ENCODE results near the gene LYL1. TPM values are rescaled to one million over a fixed set of nuclear protein-coding genes. Genes with fewer than 3 reads are reported as not detected.

The LYL1 gene
- total and polyA plus RNA-seq, 4 donors, result 0.35 to 69.7 (median 2.3) TPM

DNA sequence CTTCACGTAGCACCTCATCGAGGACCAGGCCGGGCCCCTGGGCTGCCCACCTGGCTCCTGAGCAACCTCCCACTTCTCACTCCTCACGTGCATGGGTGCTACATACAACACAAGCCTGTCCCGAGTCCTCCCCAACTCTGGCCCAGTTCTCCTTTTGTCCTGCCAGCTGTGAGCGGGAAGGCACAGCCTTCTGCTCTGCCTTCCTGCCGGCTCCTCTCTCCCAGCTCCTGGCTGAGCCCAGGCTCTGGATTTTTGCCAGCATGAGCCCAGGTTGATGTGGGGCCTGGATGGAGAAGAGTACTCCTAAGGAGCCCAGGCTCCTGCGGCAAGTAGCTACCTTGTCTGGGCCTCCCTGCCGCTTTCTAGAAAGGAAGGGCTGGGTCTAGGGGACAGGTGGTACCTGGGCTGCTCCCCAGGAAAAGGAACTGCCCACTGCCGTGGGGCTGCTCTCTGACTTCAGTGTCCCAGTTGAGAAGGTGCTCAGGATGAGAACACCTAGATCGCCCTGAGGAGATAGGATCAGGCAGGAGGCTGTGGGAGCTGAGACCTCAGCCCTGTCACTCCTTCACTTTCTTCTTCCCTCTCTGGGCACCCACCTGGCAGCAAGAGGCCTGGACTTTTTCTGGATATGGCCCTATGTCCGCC is 23.6 kb downstream of the LYL1 start:
- H3K4me1 ChIP-seq (ENCODE audit: control insufficient read depth in 4 of 4, insufficient read depth in 4 of 4, low read length in 3 of 4), result peaks cover 0 to 30% (median 21%) of the 10 kb centered on the region in 4 donors
- WGBS, result 80% methylated on average over 12 of the region's 12 CpGs
- H3K36me3 ChIP-seq (ENCODE audit: control insufficient read depth in 4 of 4, insufficient read depth in 3 of 4, low read depth in 1 of 4, low read length in 3 of 4), result peaks cover 0 to 21% (median 2%) of the 10 kb centered on the region in 4 donors
- TF ChIP-seq EGR1 (IDR thresholded peaks at IDR 0.05; ENCODE audit: low read depth in 2 of 2) (no peak), RAD21 (IDR thresholded peaks at IDR 0.05) (no peak), RXRA (IDR thresholded peaks at IDR 0.05) (no peak), FOXA1 (IDR thresholded peaks at IDR 0.05) (no peak), TAF1 (conservative IDR thresholded peaks at IDR 0.05) (no peak), YY1 (IDR thresholded peaks at IDR 0.05) (no peak), REST (IDR thresholded peaks at IDR 0.05) (no peak)
- H3K9me3 ChIP-seq (ENCODE audit: control insufficient read depth in 4 of 4, low read length in 3 of 4), result no peaks in the 10 kb centered on the region
- no peak overlapping the region for H3K9ac ChIP-seq (ENCODE audit: low read depth in 1 of 2, low read length in 2 of 2)
- DNase-seq (ENCODE audit: low spot score), result no peak
- no peaks in the 10 kb centered on the region for H3K27me3 ChIP-seq (ENCODE audit: control insufficient read depth in 4 of 4, insufficient read depth in 4 of 4, low read length in 3 of 4)
- no peak overlapping the region for H3K27ac ChIP-seq (ENCODE audit: low read depth in 1 of 2, low read length in 2 of 2)
- no peak overlapping the region for H3K4me3 ChIP-seq (ENCODE audit: low read depth in 1 of 3, low read length in 3 of 3)

DNA sequence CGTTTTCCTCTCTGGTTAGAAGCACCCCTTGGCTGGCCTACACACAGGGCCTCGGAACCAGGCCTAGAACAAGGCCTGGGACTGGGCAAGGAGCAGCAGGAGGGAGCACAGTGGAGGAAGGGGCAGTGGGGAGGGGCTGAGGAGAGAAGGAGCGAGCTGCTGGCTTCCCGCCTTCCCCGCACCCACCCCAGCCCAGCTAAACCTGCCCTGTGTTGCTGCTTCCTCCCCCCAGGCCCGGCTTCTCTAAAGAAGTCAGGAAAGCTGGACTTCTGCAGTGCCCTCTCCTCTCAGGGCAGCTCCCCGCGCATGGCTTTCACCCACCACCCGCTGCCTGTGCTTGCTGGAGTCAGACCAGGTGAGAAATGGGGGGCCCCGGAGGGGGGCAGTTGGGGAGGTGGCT is 24.3 kb downstream of the LYL1 start:
- no peak for DNase-seq (ENCODE audit: low spot score)
- Histone ChIP-seq H3K36me3 (ENCODE audit: control insufficient read depth in 4 of 4, insufficient read depth in 3 of 4, low read depth in 1 of 4, low read length in 3 of 4) (peaks cover 0 to 26% (median 2%) of the 10 kb centered on the region in 4 donors), H3K27ac (ENCODE audit: low read depth in 1 of 2, low read length in 2 of 2) (no peak overlapping the region), H3K4me1 (ENCODE audit: control insufficient read depth in 4 of 4, insufficient read depth in 4 of 4, low read length in 3 of 4) (peaks cover 0 to 26% (median 21%) of the 10 kb centered on the region in 4 donors), H3K9me3 (ENCODE audit: control insufficient read depth in 4 of 4, low read length in 3 of 4) (no peaks in the 10 kb centered on the region), H3K9ac (ENCODE audit: low read depth in 1 of 2, low read length in 2 of 2) (no peak overlapping the region), H3K27me3 (ENCODE audit: control insufficient read depth in 4 of 4, insufficient read depth in 4 of 4, low read length in 3 of 4) (no peaks in the 10 kb centered on the region), H3K4me3 (ENCODE audit: low read depth in 1 of 3, low read length in 3 of 3) (no peak overlapping the region)
- no peak for TF ChIP-seq FOXA2 (IDR thresholded peaks at IDR 0.05)
- TF ChIP-seq JUND (IDR thresholded peaks at IDR 0.05), result no peak
- TF ChIP-seq ATF3 (IDR thresholded peaks at IDR 0.05), result no peak
- TF ChIP-seq TAF1 (conservative IDR thresholded peaks at IDR 0.05), result no peak
- TF ChIP-seq GABPA (IDR thresholded peaks at IDR 0.05 in 1 of 2, conservative IDR thresholded peaks at IDR 0.05 in 1 of 2), result no peak
- TF ChIP-seq, protein P1, sequence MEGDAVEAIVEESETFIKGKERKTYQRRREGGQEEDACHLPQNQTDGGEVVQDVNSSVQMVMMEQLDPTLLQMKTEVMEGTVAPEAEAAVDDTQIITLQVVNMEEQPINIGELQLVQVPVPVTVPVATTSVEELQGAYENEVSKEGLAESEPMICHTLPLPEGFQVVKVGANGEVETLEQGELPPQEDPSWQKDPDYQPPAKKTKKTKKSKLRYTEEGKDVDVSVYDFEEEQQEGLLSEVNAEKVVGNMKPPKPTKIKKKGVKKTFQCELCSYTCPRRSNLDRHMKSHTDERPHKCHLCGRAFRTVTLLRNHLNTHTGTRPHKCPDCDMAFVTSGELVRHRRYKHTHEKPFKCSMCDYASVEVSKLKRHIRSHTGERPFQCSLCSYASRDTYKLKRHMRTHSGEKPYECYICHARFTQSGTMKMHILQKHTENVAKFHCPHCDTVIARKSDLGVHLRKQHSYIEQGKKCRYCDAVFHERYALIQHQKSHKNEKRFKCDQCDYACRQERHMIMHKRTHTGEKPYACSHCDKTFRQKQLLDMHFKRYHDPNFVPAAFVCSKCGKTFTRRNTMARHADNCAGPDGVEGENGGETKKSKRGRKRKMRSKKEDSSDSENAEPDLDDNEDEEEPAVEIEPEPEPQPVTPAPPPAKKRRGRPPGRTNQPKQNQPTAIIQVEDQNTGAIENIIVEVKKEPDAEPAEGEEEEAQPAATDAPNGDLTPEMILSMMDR (IDR thresholded peaks at IDR 0.05; ENCODE audit: low read depth, low read length, missing input control), result no peak
- TF ChIP-seq YY1 (IDR thresholded peaks at IDR 0.05), result no peak
- no peak for TF ChIP-seq REST (IDR thresholded peaks at IDR 0.05)
- no peak for TF ChIP-seq HNF4G (IDR thresholded peaks at IDR 0.05)
- 90% methylated on average over 10 of the region's 10 CpGs for WGBS
